ENCODE measurements around the gene INS. TPM values are rescaled to one million over a fixed set of nuclear protein-coding genes. Genes with fewer than 3 reads are reported as not detected.

INS gene
- total RNA-seq, 2 experiments from 2014 or later: not detected

- no peaks in the 10 kb centered on the region for H3K27me3 ChIP-seq (ENCODE audit: control insufficient read depth in 1 of 2, insufficient read depth in 2 of 2, low read length in 2 of 2)
- intact Hi-C loops (cut with DNase I, micrococcal nuclease): no loop called here
These were observed 2.7 kb downstream of the INS start for GRCh38 chr11:2158296-2158737.

GRCh38 chr11:2157294-2158040, 3.5 kb downstream of the INS start:
- ATAC-seq (ENCODE audit: poor library complexity): no peak
- Mint-ChIP-seq H3K9me3 (no peaks in the 10 kb centered on the region), H3K4me1 (ENCODE audit: low read depth) (no peaks in the 10 kb centered on the region), H3K36me3 (ENCODE audit: low read depth) (no peaks in the 10 kb centered on the region), H3K4me3 (no peak overlapping the region), H3K27me3 (peaks cover under 1% of the 10 kb centered on the region), H3K27ac (no peak overlapping the region)
- Histone ChIP-seq H3K9me3 (ENCODE audit: control insufficient read depth in 1 of 2, insufficient read depth in 1 of 2, low read length in 2 of 2) (no peaks in the 10 kb centered on the region), H3K27me3 (ENCODE audit: control insufficient read depth in 1 of 2, insufficient read depth in 2 of 2, low read length in 2 of 2) (no peaks in the 10 kb centered on the region), H3K4me3 (ENCODE audit: low read length) (no peak overlapping the region), H3K36me3 (ENCODE audit: insufficient read depth, low read length) (no peaks in the 10 kb centered on the region), H3K4me1 (ENCODE audit: insufficient read depth, low read length) (peaks cover 3% of the 10 kb centered on the region), H3K27ac (ENCODE audit: low read depth in 1 of 2, low read length in 2 of 2) (no peak overlapping the region)
- no peak for TF ChIP-seq CTCF (IDR thresholded peaks at IDR 0.05)
- CTCF ChIA-PET: no interaction called here
- no peak for DNase-seq
- intact Hi-C loops (cut with DNase I, micrococcal nuclease): no loop called here
- POLR2A ChIA-PET: no interaction called here

More at GRCh38 chr11:2158296-2158737, 2.7 kb downstream of the INS start:
- Histone ChIP-seq H3K36me3 (ENCODE audit: insufficient read depth, low read length) (no peaks in the 10 kb centered on the region), H3K27ac (ENCODE audit: low read depth in 1 of 2, low read length in 2 of 2) (no peak overlapping the region), H3K9me3 (ENCODE audit: control insufficient read depth in 1 of 2, insufficient read depth in 1 of 2, low read length in 2 of 2) (no peaks in the 10 kb centered on the region), H3K4me3 (ENCODE audit: low read length) (no peak overlapping the region), H3K4me1 (ENCODE audit: insufficient read depth, low read length) (peaks cover 3% of the 10 kb centered on the region)
- no peaks in the 10 kb centered on the region for H3K4me1 Mint-ChIP-seq (ENCODE audit: low read depth)
- ChIA-PET POLR2A (no interaction called here), CTCF (no interaction called here)
- no peaks in the 10 kb centered on the region for H3K36me3 Mint-ChIP-seq (ENCODE audit: low read depth)
- no peak for DNase-seq
- no peak overlapping the region for H3K27ac Mint-ChIP-seq
- H3K27me3 Mint-ChIP-seq: peaks cover 7% of the 10 kb centered on the region
- H3K4me3 Mint-ChIP-seq: no peak overlapping the region
- ATAC-seq (ENCODE audit: poor library complexity): no peak
- H3K9me3 Mint-ChIP-seq: no peaks in the 10 kb centered on the region
- no peak for TF ChIP-seq CTCF (IDR thresholded peaks at IDR 0.05)

GRCh38 chr11:2156416-2157182, 4.4 kb downstream of the INS start:
- POLR2A ChIA-PET: no interaction called here
- Histone ChIP-seq H3K4me1 (ENCODE audit: insufficient read depth, low read length) (peaks cover 8% of the 10 kb centered on the region), H3K27me3 (ENCODE audit: control insufficient read depth in 1 of 2, insufficient read depth in 2 of 2, low read length in 2 of 2) (no peaks in the 10 kb centered on the region), H3K27ac (ENCODE audit: low read depth in 1 of 2, low read length in 2 of 2) (no peak overlapping the region), H3K4me3 (ENCODE audit: low read length) (no peak overlapping the region), H3K36me3 (ENCODE audit: insufficient read depth, low read length) (no peaks in the 10 kb centered on the region), H3K9me3 (ENCODE audit: control insufficient read depth in 1 of 2, insufficient read depth in 1 of 2, low read length in 2 of 2) (no peaks in the 10 kb centered on the region)
- H3K4me1 Mint-ChIP-seq (ENCODE audit: low read depth): peaks cover 6% of the 10 kb centered on the region
- DNase-seq: peak; percentile 25 to 68 (median 42)
- no peak overlapping the region for H3K27ac Mint-ChIP-seq
- no peak for ATAC-seq (ENCODE audit: poor library complexity)
- intact Hi-C loops (cut with DNase I, micrococcal nuclease): no loop called here
- H3K9me3 Mint-ChIP-seq: no peaks in the 10 kb centered on the region
- H3K36me3 Mint-ChIP-seq (ENCODE audit: low read depth): no peaks in the 10 kb centered on the region
- CTCF ChIA-PET: interaction anchor here (0.7 kb wide), 1 partner anchor 42 kb away, joined by 3 read pairs; no protein-coding TSS in a partner anchor
- no peak overlapping the region for H3K4me3 Mint-ChIP-seq
- TF ChIP-seq CTCF (IDR thresholded peaks at IDR 0.05): peak; percentile 63
- H3K27me3 Mint-ChIP-seq: peaks cover 5% of the 10 kb centered on the region
